Measurements from ENCODE around the gene LMNA. TPM values are rescaled to one million over a fixed set of nuclear protein-coding genes. Genes with fewer than 3 reads are reported as not detected.
"Not testable (repeated sequence)": the region's sequence is repeated elsewhere in the genome, so short reads cannot be mapped to it uniquely, and the experiment has no call there.

The LMNA gene
- total RNA-seq, 4 donors from 2014 or later, result 201 to 295 (median 211) TPM

GRCh38 chr1:156070548-156070947 lies 44.0 kb upstream of the LMNA start:
- no peak for TF ChIP-seq CTCF (IDR thresholded peaks at IDR 0.05)
- TF ChIP-seq POLR2A (IDR thresholded peaks at IDR 0.05), result no peak
- no peaks in the 10 kb centered on the region for H3K27me3 ChIP-seq
- H3K9me3 ChIP-seq, result no peaks in the 10 kb centered on the region
- no peaks in the 10 kb centered on the region for H3K4me1 ChIP-seq
- no peak overlapping the region for H3K4me3 ChIP-seq
- no peak for DNase-seq
- peaks cover 0 to 18% (median 0%) of the 10 kb centered on the region in 3 donors for H3K36me3 ChIP-seq
- H3K27ac ChIP-seq, result no peak overlapping the region

DNA sequence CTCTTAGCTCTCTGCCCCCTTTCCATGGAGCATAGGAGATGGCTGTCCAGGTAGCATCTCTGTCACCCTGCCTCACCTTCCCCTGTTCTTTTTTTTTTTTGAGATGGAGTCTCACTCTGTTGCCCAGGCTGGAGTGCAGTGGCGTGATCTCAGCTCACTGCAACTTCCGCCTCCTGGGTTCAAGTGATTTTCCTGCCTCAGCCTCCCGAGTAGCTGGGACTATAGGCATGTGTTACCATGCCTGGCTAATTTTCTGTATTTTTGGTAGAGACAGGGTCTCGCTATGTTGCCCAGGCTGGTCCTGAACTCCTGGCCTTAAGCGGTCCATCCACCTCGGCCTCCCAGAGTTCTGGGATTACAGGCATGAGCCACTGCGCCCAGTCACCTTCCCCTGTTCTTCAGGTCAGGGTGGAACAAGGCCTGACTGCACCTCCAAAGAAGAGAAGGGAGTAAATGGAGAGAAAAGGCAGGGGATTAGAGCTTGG lies 43.1 kb upstream of the LMNA start:
- not testable (repeated sequence) for H3K27me3 ChIP-seq, DNase-seq, H3K4me1 ChIP-seq, H3K4me3 ChIP-seq, H3K27ac ChIP-seq, H3K9me3 ChIP-seq
- H3K36me3 ChIP-seq, result peaks cover 0 to 18% (median 0%) of the 10 kb centered on the region in 3 donors

GRCh38 chr1:156072251-156072650 lies 42.3 kb upstream of the LMNA start:
- no peak overlapping the region for H3K4me3 ChIP-seq
- H3K9me3 ChIP-seq, result no peaks in the 10 kb centered on the region
- TF ChIP-seq CTCF (IDR thresholded peaks at IDR 0.05), result no peak
- TF ChIP-seq POLR2A (IDR thresholded peaks at IDR 0.05), result no peak

GRCh38 chr1:156073110-156073687 lies 41.3 kb upstream of the LMNA start:
- TF ChIP-seq POLR2A (IDR thresholded peaks at IDR 0.05) (no peak), CTCF (IDR thresholded peaks at IDR 0.05) (no peak)
- peaks cover 0 to 18% (median 0%) of the 10 kb centered on the region in 3 donors for H3K36me3 ChIP-seq
- H3K27me3 ChIP-seq, result no peaks in the 10 kb centered on the region
- no peak for DNase-seq
- no peaks in the 10 kb centered on the region for H3K9me3 ChIP-seq
- no peak overlapping the region for H3K27ac ChIP-seq
- no peak overlapping the region for H3K4me3 ChIP-seq
- no peaks in the 10 kb centered on the region for H3K4me1 ChIP-seq

More at GRCh38 chr1:156072251-156072650, 42.3 kb upstream of the LMNA start:
- Histone ChIP-seq H3K27ac (no peak overlapping the region), H3K4me1 (no peaks in the 10 kb centered on the region), H3K36me3 (peaks cover 0 to 18% (median 0%) of the 10 kb centered on the region in 3 donors), H3K27me3 (no peaks in the 10 kb centered on the region)
- no peak for DNase-seq

DNA sequence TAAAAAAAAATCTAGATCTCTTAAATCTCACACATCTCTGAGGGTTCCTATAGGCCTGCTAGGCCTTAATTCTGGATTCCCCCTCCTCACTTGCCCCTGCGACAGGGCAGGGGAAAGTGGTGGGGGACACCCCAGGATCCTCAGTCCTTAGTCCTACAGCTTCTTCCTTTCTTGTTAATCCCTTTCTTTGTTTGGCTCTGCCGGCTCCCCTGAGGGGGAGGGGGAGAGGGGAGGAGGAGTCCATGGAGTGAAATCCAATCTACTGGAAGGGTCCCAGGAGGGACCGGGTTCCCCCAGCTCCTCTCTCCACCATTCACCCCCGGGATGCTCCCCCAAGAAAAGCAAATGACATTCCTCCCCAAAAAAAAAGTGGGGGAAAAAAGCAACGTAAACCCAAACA lies 40.8 kb upstream of the LMNA start:
- Histone ChIP-seq H3K36me3 (peaks cover 0 to 17% (median 0%) of the 10 kb centered on the region in 3 donors), H3K27ac (no peak overlapping the region), H3K4me1 (no peaks in the 10 kb centered on the region), H3K27me3 (no peaks in the 10 kb centered on the region), H3K4me3 (no peak overlapping the region), H3K9me3 (no peaks in the 10 kb centered on the region)
- TF ChIP-seq CTCF (IDR thresholded peaks at IDR 0.05), result no peak
- TF ChIP-seq POLR2A (IDR thresholded peaks at IDR 0.05), result no peak
- no peak for DNase-seq

- no peaks in the 10 kb centered on the region for H3K9me3 ChIP-seq
- H3K36me3 ChIP-seq, result peaks cover 0 to 8% (median 0%) of the 10 kb centered on the region in 3 donors
- no peak overlapping the region for H3K27ac ChIP-seq
- H3K4me3 ChIP-seq, result no peak overlapping the region
- no peaks in the 10 kb centered on the region for H3K4me1 ChIP-seq
- no peaks in the 10 kb centered on the region for H3K27me3 ChIP-seq
- DNase-seq, result no peak
- no peak for TF ChIP-seq CTCF (IDR thresholded peaks at IDR 0.05)
- TF ChIP-seq POLR2A (IDR thresholded peaks at IDR 0.05), result no peak
These were observed 39.9 kb upstream of the LMNA start for GRCh38 chr1:156074661-156075060.

All from Peyer's patch (tissue), 4 donors.